SK-N-SH (cell line): ENCODE data around the gene CCDC28A. TPM values are rescaled to one million over a fixed set of nuclear protein-coding genes. Genes with fewer than 3 reads are reported as not detected.

Experiments used
- CTCF ChIA-PET: fragments of 300-600, 350-600 bp; formaldehyde crosslinking; extraction: SDS; loops from one replicate; lab custom pipeline; 2021; lab: Yijun Ruan, JAX
- POLR2A ChIA-PET: fragments of 350-600 bp; sonication (Branson Sonifier 250); formaldehyde crosslinking; extraction: SDS; loops from one replicate; lab custom pipeline; 2020; ENCODE audit warnings: antibody characterized with exemption, inconsistent platforms; lab: Yijun Ruan, JAX
- DNase-seq: peaks from one replicate; pipeline ENCODE4 v3.0.0; 2012
- H2AFZ ChIP-seq: fragments of 200-600 bp; sonication (generic); 2 replicates; pipeline ENCODE4 v1.8.1; 2016; ENCODE audit warnings: antibody characterized with exemption, mild to moderate bottlenecking, low read depth
- H3F3A ChIP-seq: fragments of 200-600 bp; sonication (generic); replicated peaks from 2 replicates; pipeline ENCODE3; 2016; ENCODE audit warnings: antibody characterized with exemption, mild to moderate bottlenecking; ENCODE audit not compliant: insufficient read depth
- H3K27ac ChIP-seq, 2 experiments: fragments of 200-500 bp in 1 of 2; fragments of 200-600 bp in 1 of 2; sonication (Bioruptor generic) in 1 of 2; sonication (generic), shearing (Covaris generic) in 1 of 2; 2 replicates each; pipeline versions ENCODE4 v1.5.1 to v1.6.1; 2014 to 2016; ENCODE audit warnings: low read depth in 2 of 2, inconsistent platforms in 1 of 2, low read length in 1 of 2, mild to moderate bottlenecking in 1 of 2, mixed read lengths in 1 of 2
- H3K27me3 ChIP-seq: fragments of 200-600 bp; sonication (generic), shearing (Covaris generic); 2 replicates; pipeline ENCODE4 v1.6.1; 2016; ENCODE audit warnings: mixed run types; ENCODE audit not compliant: insufficient read depth
- H3K36me3 ChIP-seq, 2 experiments: fragments of 200-500 bp in 1 of 2; fragments of 200-600 bp in 1 of 2; sonication (Bioruptor generic) in 1 of 2; sonication (generic) in 1 of 2; replicated peaks in 1 of 2; 2 replicates each; pipeline versions ENCODE3 to v1.5.1; 2014 to 2016; ENCODE audit warnings: low read length in 1 of 2, mild to moderate bottlenecking in 1 of 2; ENCODE audit not compliant: insufficient read depth in 2 of 2, control insufficient read depth in 1 of 2
- H3K4me1 ChIP-seq, 2 experiments: fragments of 200-500 bp in 1 of 2; fragments of 200-600 bp in 1 of 2; sonication (Bioruptor generic) in 1 of 2; sonication (generic), shearing (Covaris generic) in 1 of 2; 2 replicates each; pipeline versions ENCODE4 v1.5.1 to v1.6.1; 2014 to 2016; ENCODE audit warnings: low read depth in 1 of 2, low read length in 1 of 2, mixed run types in 1 of 2; ENCODE audit not compliant: insufficient read depth in 2 of 2, control insufficient read depth in 1 of 2
- H3K4me2 ChIP-seq: fragments of 200-600 bp; sonication (generic), shearing (Covaris generic); 2 replicates; pipeline ENCODE4 v1.6.1; 2017; ENCODE audit warnings: mixed run types
- H3K4me3 ChIP-seq, 2 experiments: fragments of 200-500 bp in 1 of 2; fragments of 200-600 bp in 1 of 2; sonication (Bioruptor generic) in 1 of 2; sonication (generic), shearing (Covaris generic) in 1 of 2; 2 replicates each; pipeline versions ENCODE4 v1.5.1 to v1.8.1; 2014 to 2016; ENCODE audit warnings: low read depth in 2 of 2, inconsistent platforms in 1 of 2, low read length in 1 of 2, mild to moderate bottlenecking in 1 of 2, mixed read lengths in 1 of 2, moderate library complexity in 1 of 2
- H3K79me2 ChIP-seq: fragments of 200-600 bp; sonication (generic); 2 replicates; pipeline ENCODE4 v1.8.1; 2017; ENCODE audit warnings: mild to moderate bottlenecking; ENCODE audit not compliant: insufficient read depth
- H3K9ac ChIP-seq: fragments of 200-600 bp; sonication (generic); 2 replicates; pipeline ENCODE4 v1.6.1; 2017; ENCODE audit warnings: mixed run types
- H3K9me2 ChIP-seq: fragments of 200-600 bp; sonication (generic); 2 replicates; pipeline ENCODE4 v1.6.1; 2017; ENCODE audit warnings: mixed run types
- H3K9me3 ChIP-seq: fragments of 200-600 bp; sonication (generic); 2 replicates; pipeline ENCODE4 v1.6.1; 2017; ENCODE audit warnings: mixed run types, mild to moderate bottlenecking, moderate library complexity
- H4K20me1 ChIP-seq: fragments of 200-600 bp; sonication (generic); 2 replicates; pipeline ENCODE4 v1.6.1; 2017; ENCODE audit warnings: mild to moderate bottlenecking, mixed run types; ENCODE audit not compliant: insufficient read depth
- CHD2 ChIP-seq: fragments of 150-350 bp; IDR thresholded peaks from 2 replicates; pipeline ENCODE4 v1.6.1; 2018; ENCODE audit warnings: low read length; ENCODE audit not compliant: partially characterized antibody
- ELF1 ChIP-seq: IDR thresholded peaks from 2 replicates; pipeline ENCODE4 v1.4.0; 2012
- EZH2phosphoT487 ChIP-seq: fragments of 200-600 bp; sonication (generic); IDR thresholded peaks from 2 replicates; pipeline ENCODE4 v1.6.1; 2017; ENCODE audit warnings: low read depth, mixed run types, mild to moderate bottlenecking, antibody characterized with exemption, moderate library complexity, borderline replicate concordance
- FOSL2 ChIP-seq: IDR thresholded peaks from 2 replicates; pipeline ENCODE4 v1.4.0; 2012; ENCODE audit warnings: low read depth, mild to moderate bottlenecking, moderate library complexity, borderline replicate concordance
- FOXJ3 ChIP-seq: sonication (generic); formaldehyde crosslinking; IDR thresholded peaks from 2 replicates; pipeline ENCODE4 v1.5.1; 2020; ENCODE audit warnings: mild to moderate bottlenecking, missing genetic modification reagents
- GABPA ChIP-seq: IDR thresholded peaks from 2 replicates; pipeline ENCODE4 v1.4.0; 2012; ENCODE audit warnings: low read depth, mild to moderate bottlenecking
- GATA2 ChIP-seq: sonication (generic); formaldehyde crosslinking; IDR thresholded peaks from 2 replicates; pipeline ENCODE4 v1.5.0; 2020; ENCODE audit warnings: mild to moderate bottlenecking, missing genetic modification reagents
- IRF3 ChIP-seq: fragments of 150-350 bp; IDR thresholded peaks from 2 replicates; pipeline ENCODE4 v1.6.1; 2016; ENCODE audit warnings: mild to moderate bottlenecking, low read depth, low read length
- MAX ChIP-seq: IDR thresholded peaks from 2 replicates; pipeline ENCODE4 v1.4.0; 2012; ENCODE audit warnings: low read depth
- MXI1 ChIP-seq: IDR thresholded peaks from 2 replicates; pipeline ENCODE4 v1.6.1; 2012; ENCODE audit warnings: mild to moderate bottlenecking, low read depth, low read length, improper control_type of control experiment
- PBX3 ChIP-seq: IDR thresholded peaks from 2 replicates; pipeline ENCODE4; 2012
- POLR2AphosphoS5 ChIP-seq: IDR thresholded peaks from 2 replicates; pipeline ENCODE4 v1.6.1; 2012; ENCODE audit warnings: low read depth, low read length
- RCOR1 ChIP-seq: fragments of 150-350 bp; IDR thresholded peaks from 2 replicates; pipeline ENCODE4 v1.6.1; 2017; ENCODE audit warnings: antibody characterized with exemption, low read length
- REST ChIP-seq: IDR thresholded peaks from 2 replicates; pipeline ENCODE4 v1.6.1; 2012; ENCODE audit warnings: mild to moderate bottlenecking, low read depth, low read length, moderate library complexity
- SIN3A ChIP-seq: IDR thresholded peaks from 2 replicates; pipeline ENCODE4 v1.6.1; 2012; ENCODE audit warnings: low read depth, mild to moderate bottlenecking, low read length, moderate library complexity, borderline replicate concordance
- SMC3 ChIP-seq: IDR thresholded peaks from 2 replicates; pipeline ENCODE4 v1.6.1; 2012; ENCODE audit warnings: low read depth, low read length, improper control_type of control experiment
- TAF1 ChIP-seq: IDR thresholded peaks from 2 replicates; pipeline ENCODE4 v1.6.1; 2012; ENCODE audit warnings: low read depth, mild to moderate bottlenecking, low read length, moderate library complexity, borderline replicate concordance
- TCF12 ChIP-seq: IDR thresholded peaks from 2 replicates; pipeline ENCODE4 v1.4.0; 2012
- YY1 ChIP-seq: IDR thresholded peaks from 2 replicates; pipeline ENCODE4 v1.4.0; 2012; ENCODE audit warnings: low read depth, mild to moderate bottlenecking
- ZBTB33 ChIP-seq: IDR thresholded peaks from 2 replicates; pipeline ENCODE4 v1.4.0; 2012; ENCODE audit warnings: low read depth, borderline replicate concordance
- WGBS: methylation state at CpG from one replicate; pipeline ENCODE4 v1.1.6; 2017; ENCODE audit warnings: low lambda C conversion rate; 5-methylcytosine and 5-hydroxymethylcytosine counted together
- polyA plus RNA-seq, 3 experiments: library from polyadenylated mRNA; depleted of rRNA; stranded (reverse); fragments of >200 nt; gene quantifications; 2 replicates each; pipeline ENCODE4 v1.2.3, GENCODE V29; 2012

Gene CCDC28A
- 11.4 and 13.4 TPM in 2 replicates for polyA plus RNA-seq (2012; rRNA removed)
- polyA plus RNA-seq (2012; cell fraction: cytosol; rRNA removed), result 15.6 and 25.7 TPM in 2 replicates
- polyA plus RNA-seq (2012; cell fraction: nucleus; rRNA removed), result 5.2 and 9.0 TPM in 2 replicates

GRCh38 chr6:138773177-138774091 is at the start of gene CCDC28A:
CCDC28A (plus strand) TSS chr6:138773769; CDS start chr6:138776121, 2,352 bp downstream.
- Histone ChIP-seq H2AFZ (peak within 1 kb of the TSS; percentile 95), H3K36me3 (peaks cover 0 to 24% of the 10 kb centered on the region in 2 experiments), H3F3A (peaks cover 3% of the 10 kb centered on the region), H3K9me2 (no peaks in the 10 kb centered on the region), H3K9me3 (no peaks in the 10 kb centered on the region), H3K27ac (peak within 1 kb of the TSS; percentile 93 to 97), H4K20me1 (no peaks in the 10 kb centered on the region), H3K4me2 (peak within 1 kb of the TSS; percentile 77), H3K27me3 (no peaks in the 10 kb centered on the region), H3K4me3 (peak within 1 kb of the TSS; percentile 93 to 95), H3K79me2 (peaks cover 12% of the 10 kb centered on the region), H3K9ac (peak within 1 kb of the TSS; percentile 91), H3K4me1 (peaks cover 0 to 9% of the 10 kb centered on the region in 2 experiments; a peak in 3 of 4 replicates)
- CTCF ChIA-PET, result interaction anchor here (0.6 to 1.5 kb wide), 2 partner anchors 182 to 184 kb away, joined by 3 to 9 read pairs; no protein-coding TSS in a partner anchor
- peak; percentile 89 for DNase-seq
- peak; percentile 91 for TF ChIP-seq GABPA
- TF ChIP-seq SIN3A, result 0 out of 2 replicates have a peak, but pooled peaks have one; percentile 43
- 0 out of 2 replicates have a peak, but pooled peaks have one; percentile 31 for TF ChIP-seq IRF3
- 0 out of 2 replicates have a peak, but pooled peaks have one; percentile 46 for TF ChIP-seq YY1
- TF ChIP-seq MXI1, result peak; percentile 98
- no peak for TF ChIP-seq SMC3
- TF ChIP-seq GATA2 (CRISPR knock-in tag), result no peak
- peak; percentile 84 for TF ChIP-seq MAX
- peak; percentile 97 for TF ChIP-seq CHD2
- TF ChIP-seq PBX3, result 0 out of 2 replicates have a peak, but pooled peaks have one; percentile 12
- TF ChIP-seq EZH2phosphoT487, result no peak
- TF ChIP-seq ZBTB33, result peak; percentile 94
- no peak for TF ChIP-seq REST
- TF ChIP-seq TAF1, result no peak; the same call in 1 of the 2 replicates
- TF ChIP-seq FOSL2, result no peak
- TF ChIP-seq FOXJ3 (CRISPR knock-in tag), result no peak; the same call in 1 of the 2 replicates
- TF ChIP-seq RCOR1, result no peak
- no peak for TF ChIP-seq TCF12
- TF ChIP-seq POLR2AphosphoS5, result peak; percentile 25; the same call in 1 of the 2 replicates
- TF ChIP-seq ELF1, result peak; percentile 85
- POLR2A ChIA-PET, result interaction anchor here (0.6 to 1.2 kb wide), 2 partner anchors 361 to 369 kb away, joined by 4 read pairs; partner anchors contain the start of gene HEBP2
- WGBS, result 1% methylated on average over 40 of the region's 47 CpGs
